AML-193 (cell line): Measurements from ENCODE around the gene TTLL11.
"Not testable (repeated sequence)": the region's sequence is repeated elsewhere in the genome, so short reads cannot be mapped to it uniquely, and the experiment has no call there.

Experiments
- DNase-seq, 2 experiments: peaks; one replicate each; lab custom pipeline; 2025; lab: John Stamatoyannopoulos, UW

TTLL11 gene

DNA sequence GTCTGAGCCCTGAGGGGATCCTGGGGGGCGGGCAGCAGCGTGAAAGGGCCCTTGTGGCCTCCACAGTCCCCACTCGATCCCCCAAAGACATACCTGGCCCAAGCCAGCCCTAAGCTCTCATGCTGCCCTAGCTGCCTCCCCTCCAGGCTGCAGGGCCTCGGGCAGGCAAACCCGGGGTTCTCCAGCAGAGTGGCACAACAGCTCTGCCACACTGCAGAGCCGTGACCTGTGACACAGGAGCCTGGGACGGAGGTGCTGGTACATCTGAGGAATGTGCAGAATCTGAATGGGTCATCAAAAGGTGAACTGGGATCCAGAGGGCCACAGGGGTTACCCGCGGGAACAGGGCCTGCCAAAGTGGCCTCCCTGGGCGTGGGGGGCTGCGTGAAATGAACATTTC lies 278.5 kb downstream of the TTLL11 start:
- DNase-seq = no peak

DNA sequence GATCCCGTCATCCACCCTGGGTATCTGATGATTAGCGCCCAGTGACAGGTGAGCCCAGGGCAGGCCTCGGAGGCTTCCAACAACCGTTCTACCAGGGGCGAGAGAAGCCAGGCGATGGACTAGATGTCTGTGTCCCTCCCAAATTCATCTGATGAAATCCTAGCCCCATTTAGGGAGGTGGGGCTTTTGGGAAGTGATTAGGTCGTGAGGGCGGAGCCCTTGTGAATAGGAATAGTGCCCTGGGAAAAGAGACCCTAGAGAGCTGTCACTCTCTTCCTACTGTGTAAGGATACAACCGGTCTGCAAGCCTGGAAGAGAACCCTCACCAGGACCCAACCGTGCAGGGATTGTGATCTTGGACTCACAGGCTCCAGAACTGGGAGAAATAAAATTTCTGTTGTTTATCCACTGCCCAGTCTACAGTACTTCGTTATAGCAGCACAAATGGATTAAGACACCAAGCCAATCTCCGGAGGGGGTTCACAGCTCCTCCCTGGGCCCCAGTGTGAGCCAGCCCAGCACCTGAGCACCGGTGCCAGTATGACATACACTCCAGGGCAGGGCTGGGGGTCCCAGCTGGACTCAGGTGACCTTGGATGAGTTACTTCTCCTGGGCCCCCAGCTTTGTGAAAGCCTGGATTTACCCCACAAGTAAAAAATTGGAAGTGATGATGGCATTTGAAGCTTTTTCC lies 279.4 kb downstream of the TTLL11 start:
- no peak for DNase-seq

GRCh38 chr9:121812159-121812735 lies 280.9 kb downstream of the TTLL11 start:
- DNase-seq = no peak

DNA sequence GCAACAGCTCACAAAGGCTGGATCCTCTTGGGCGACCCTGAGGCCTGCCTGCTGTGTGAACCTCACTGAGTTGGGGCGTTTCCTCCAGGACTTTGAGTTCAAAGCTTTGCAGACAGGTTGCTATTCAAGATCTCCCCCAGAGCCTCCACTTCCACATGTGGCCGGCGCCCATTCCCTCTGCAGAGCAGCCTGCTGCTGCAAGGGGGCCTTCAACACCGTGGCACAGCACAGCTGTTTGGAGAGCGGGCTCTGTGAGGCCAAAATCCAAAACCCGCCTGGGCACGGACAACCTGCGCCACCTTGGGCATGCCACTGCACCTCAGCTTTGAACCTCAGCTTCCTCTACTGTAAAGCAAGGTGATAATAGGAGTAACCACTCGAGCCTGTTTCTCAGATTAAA lies 281.4 kb downstream of the TTLL11 start:
- no peak for DNase-seq

DNA sequence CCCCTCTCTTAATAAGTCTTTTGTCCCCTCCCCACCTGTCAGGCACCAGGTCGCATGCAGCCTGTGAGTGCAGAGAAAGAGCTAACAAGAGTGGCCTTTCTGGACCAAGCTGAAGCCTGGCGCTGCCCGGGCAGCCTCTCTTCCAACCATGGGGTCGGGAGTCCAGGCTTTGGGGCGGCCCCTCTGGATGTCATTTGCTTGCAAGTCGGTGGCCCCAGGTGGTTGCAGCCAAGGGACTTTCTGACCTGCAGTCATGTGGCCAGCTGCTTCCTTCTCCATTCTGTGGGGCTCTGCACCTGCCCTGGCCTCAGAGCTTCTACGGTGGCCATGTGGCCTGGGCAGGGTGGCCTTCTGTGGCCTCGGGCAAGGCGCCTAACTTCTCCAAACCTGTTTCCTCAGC lies 282.0 kb downstream of the TTLL11 start:
- no peak for DNase-seq

GRCh38 chr9:121810489-121810888 lies 282.6 kb downstream of the TTLL11 start:
- no peak for DNase-seq

DNA sequence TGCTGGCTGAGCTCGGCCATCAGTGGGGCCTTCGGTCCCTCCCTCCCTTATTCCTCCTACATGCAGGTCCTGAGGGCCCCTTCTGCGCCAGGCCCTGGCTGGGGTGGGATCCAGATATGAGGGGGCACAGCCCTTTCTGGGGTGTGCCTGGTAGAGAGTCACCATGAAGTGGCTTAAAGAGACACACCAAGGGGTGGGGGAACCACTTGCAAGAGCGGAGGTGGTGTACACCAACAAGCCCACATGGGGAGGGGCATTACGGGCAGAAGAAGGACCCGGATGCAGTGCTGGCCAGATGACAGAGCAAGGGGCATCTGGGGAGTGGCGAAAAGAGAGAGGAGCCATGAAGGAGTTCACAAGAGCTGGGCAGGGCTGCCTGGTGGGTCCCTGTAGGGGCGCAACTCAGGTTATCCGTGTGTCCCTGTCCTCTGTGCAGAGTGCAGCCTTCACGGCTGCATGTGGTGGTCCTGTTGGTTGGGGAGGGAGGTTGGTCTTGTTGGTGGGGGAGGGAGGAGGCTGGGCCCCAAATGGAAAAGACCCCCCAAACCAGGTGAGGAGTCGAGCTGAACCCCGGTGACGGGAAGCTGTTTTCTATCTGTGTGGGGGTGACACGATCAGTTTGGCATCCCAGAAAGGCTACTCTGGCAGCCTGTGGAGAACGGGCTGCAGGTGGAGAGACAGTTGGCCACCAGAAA lies 283.6 kb downstream of the TTLL11 start:
- no peak for DNase-seq

GRCh38 chr9:121808781-121809180 lies 284.3 kb downstream of the TTLL11 start:
- DNase-seq = no peak

DNA sequence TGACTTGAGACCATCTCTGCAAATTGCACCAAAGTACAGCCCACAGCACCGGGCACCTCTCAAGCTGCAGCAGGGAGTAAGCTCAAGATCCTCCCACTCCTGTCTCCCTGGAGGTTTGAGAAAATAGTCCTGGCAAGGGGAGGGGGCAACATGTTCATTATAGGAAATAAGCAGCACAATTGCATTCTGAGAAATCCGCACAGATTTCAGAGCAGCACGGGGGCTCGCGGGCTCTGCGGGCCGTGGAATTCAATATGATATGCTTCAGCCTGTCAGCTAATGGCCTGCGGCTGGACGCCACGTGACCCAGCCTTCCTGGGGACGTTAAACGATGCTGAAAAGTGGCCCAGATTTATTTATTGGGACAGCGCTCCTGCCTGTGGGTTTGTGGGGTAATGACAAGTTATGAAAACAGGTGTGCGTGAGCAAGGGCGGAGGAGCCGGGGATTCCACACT lies 285.3 kb downstream of the TTLL11 start:
- no peak for DNase-seq

DNA sequence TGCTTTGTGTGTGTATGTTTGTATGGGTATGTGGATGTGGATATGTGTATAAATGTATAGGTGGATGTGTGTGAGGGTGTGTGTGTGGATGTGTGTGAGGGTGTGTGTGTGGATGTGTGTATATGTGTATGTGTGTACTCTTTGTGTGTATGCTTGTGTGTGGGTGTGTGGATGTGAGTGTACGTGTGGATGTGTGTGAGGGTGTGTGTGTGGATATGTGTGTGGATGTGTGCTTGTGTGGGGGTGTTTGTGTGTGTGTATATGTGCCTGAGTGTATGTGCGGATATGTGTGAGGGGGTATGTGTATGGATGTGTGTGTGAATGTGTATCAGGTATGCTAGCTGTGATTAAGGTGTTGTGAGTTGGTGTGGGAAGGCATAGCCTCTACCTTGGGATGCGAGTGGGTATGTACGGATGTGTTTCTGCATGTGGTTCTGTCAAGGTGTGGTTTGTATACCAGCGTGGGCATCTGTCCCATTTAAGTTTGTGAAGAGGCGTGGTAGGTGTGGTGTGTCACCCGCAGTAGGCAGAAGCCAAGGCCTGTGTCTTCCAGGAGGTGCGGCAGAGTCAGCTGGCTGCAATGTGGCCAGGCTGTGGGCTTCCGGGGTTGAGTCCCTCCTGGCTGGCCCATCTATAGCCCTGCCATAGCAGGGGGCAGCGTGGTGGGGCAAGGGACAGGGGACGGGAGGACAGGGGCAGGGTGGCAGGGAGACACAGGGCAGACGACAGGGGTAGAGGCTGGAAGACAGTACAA lies 285.9 kb downstream of the TTLL11 start:
- DNase-seq = no peak

DNA sequence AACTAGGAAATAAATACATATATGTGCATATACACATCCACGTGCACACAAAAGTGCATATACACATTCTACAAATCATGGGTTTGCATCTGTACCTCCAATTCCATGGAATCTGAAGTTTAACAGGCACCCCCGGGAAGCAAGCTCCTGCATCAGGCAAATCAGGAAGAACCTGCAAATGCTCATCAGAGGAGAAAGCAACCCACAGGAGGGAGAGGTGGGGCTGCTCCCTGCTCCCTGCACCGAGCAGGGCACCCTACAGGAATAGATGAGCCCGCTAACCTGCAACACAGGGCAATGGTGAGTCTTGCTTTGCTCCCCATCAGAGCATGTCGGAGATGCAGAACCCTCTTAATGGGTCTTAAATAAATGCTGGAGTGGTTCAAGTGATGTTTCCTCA lies 290.4 kb downstream of the TTLL11 start:
- DNase-seq = no peak

DNA sequence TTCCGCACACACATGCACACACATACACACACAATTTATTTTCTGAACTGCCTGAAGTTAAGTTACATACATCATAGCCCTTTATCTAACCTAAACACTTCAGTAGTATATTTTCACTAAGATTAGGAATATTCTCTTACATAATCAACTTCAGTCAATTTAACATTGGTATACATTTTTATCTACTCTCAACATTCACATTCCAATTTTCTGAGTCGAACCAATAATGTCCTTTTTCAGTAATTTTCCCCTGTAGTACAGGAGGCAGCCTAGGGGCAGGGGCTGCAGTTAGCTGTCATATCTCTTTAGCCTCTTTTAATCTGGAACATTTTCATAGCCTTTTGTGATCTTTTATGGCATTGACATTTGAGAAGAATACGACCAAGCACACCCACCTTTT lies 291.5 kb downstream of the TTLL11 start:
- no peak for DNase-seq

DNA sequence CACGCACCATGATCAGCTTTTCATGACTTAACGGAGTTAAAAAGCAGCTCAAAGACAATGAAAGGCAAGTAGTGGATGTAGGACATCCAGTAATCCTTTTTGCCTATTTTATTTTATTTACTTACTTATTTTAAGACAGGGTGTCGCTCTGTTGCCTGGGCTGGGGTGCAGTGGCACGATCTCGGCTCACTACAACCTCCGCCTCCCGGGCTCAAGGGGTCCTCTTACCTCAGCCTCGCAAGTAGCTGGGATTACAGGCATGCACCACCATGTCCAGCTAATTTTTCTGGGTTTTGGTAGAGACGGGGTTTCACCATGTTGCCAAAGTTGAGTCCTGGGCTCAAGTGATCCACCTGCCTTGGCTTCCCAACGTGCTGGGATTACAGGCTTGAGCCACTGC lies 292.7 kb downstream of the TTLL11 start:
- no peak for DNase-seq

GRCh38 chr9:121798941-121799340 lies 294.2 kb downstream of the TTLL11 start:
- DNase-seq = no peak

DNA sequence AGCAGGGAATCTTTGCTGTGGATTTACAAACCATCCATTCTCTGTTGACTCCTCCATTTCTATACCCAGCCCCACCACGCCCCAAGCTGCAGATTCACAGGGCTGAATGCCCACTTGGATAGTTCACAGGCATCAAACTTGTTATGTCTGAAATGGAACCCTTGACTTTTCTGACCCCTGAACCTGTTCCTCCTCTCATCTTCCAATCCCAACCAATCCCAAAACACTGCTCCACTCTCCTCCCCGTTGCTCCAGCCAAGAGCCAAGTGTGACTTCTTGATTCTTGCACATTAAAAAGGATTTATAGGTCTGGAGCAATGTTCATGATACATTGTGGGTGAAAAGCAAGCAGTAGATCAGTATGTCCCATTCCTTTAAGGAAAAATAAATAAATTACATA lies 296.0 kb downstream of the TTLL11 start:
- DNase-seq = no peak

DNA sequence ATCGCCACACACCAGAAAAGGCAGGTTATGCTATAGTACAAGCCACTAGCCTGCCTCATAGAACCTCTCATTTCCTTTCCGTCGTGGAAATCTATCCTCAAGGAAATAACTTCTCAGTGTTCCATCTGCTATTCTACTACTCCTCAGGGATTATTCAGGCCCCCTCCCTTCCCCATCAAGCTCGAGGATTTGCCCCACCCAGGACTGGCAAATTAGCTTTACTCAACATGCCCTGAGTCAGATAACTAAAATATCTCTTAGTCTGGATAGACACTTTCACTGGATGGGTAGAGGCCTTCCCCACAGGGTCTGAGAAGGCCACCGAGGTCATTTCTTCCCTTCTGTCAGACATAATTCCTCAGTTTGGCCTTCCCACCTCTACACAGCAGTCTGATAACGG lies 298.8 kb downstream of the TTLL11 start:
- DNase-seq = not testable (repeated sequence)

DNA sequence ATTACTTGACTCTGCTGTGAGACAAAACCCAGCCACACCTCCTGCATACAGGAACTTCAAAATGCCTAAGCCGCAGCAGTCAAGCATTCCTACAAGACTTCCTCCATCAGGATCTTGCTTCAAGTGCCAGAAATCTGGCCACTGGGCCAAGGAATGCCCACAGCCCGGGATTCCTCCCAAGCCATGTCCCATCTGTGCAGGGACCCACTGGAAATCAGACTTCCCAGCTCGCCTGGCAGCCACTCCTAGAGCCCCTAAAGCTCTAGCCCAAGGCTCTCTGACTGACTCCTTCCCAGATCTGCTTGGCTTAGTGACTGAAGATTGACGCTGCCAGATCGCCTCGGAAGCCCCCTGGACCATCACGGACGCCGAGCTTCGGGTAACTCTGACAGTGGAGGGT lies 300.6 kb downstream of the TTLL11 start:
- not testable (repeated sequence) for DNase-seq

DNA sequence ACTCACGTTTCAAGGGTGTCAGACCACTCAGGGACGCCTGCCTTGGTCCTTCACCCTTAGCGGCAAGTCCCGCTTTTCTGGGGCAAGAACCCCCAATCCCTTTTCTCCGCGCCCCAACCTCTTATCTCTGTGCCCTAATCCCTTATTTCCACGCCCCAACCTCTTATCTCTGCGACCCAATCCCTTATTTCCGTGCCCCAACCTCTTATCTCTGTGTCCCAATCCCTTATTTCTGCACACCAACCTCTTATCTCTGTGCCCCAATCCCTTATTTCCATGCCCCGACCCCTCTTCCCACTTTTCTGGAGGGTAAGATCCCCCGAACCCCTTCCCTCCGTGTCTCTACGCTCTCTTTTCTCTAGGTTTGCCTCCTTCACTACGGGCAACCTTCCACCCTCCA lies 302.3 kb downstream of the TTLL11 start:
- DNase-seq = no peak

DNA sequence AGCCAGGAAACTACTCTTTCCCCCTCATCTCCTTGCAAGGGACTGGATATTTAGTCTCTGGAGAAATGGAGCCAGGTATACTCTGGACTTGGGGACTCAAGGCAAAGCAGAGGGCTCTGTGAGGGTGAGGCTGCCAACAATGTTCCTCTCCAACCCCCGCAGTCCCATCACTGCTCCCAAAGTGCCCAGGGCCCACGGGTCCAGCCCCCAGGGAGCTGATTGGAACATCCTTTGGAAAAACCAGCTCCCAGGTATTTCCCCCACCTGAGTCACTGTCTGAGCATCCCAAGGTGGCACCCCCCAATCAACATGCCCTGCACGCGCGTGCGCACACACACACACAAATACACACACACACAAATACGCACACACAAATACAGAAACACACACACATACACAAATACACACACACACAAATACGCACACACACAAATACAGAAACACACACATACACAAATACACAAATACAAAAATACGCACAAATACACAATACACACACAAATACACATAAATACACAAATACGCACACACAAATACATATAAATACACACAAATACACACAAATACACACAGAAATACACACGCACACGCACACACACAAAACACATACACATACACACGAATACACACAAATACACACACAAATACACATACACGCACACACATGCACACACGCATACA lies 304.3 kb downstream of the TTLL11 start:
- no peak for DNase-seq

DNA sequence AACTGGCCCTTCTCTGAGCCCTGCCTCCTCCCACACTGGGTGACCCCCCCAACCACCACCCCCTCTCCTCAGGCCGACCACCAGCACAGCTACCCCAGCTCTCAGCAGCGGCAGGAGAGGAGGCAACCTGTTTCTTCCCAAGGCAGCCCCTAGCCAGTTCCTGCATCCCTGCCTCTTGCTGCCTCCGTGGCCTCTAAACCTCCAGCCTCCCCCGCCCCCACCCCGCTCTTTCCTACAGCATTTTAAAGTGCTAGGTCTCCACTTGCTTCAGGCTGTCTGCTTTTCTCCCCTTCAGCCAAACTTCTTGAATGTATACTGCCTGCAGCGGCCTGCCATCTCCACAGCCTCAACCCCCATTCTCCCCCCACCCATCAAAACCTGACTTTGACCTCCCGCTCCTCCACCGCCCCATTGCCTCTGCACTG lies 306.1 kb downstream of the TTLL11 start:
- DNase-seq = no peak

GRCh38 chr9:121786543-121786948 lies 306.6 kb downstream of the TTLL11 start:
- DNase-seq = no peak
